NCI-H2107 treated with DMSO at 0.1 percent for 48 hours (cell line): ENCODE results near the gene ISLR.

Source experiments
- DNase-seq: peaks from one replicate; lab custom pipeline; 2025; ENCODE audit not compliant: unreplicated experiment; lab: John Stamatoyannopoulos, UW

The ISLR gene

DNA sequence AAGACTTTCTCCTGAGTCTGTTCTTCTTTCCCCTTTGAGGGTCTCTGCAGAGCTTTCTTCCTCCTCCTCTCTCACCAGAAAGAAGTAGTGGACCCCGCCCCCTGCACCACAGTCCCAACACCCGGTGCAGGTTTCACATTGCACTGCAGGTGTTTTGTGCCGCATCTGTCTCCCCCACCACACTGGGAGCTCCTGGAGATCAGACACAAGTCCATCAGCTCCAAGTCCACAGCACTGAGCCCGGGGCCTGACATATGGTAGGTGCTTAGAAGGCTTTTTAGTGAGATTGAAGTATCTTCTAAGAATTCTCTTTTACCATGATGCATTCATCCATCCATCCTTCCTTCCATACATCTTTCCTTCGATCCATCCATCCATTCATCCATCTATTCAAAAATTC lies 19.2 kb downstream of the ISLR start:
- DNase-seq: no peak

DNA sequence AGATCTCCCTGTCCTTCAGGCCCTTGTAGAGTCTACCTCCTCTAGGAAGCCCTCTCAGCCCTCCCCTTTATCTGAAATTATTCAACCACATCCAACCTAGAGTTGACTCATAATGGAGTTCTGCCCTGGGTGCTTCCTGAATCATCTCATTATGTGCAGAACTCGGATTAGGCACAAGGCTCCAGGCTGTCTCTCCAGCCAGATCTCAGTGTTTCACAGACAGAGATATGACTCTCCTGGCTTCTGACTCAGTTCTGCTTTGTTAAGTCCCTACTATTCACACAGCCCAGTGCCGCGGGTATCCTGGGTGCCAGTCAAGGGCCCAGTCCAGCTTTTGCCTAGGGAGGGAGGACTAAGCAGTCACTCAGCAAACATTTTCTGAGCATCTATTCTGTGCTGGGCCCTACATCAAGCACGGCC lies 19.8 kb downstream of the ISLR start:
- no peak for DNase-seq

GRCh38 chr15:74193905-74194304 lies 20.4 kb downstream of the ISLR start:
- DNase-seq: no peak

DNA sequence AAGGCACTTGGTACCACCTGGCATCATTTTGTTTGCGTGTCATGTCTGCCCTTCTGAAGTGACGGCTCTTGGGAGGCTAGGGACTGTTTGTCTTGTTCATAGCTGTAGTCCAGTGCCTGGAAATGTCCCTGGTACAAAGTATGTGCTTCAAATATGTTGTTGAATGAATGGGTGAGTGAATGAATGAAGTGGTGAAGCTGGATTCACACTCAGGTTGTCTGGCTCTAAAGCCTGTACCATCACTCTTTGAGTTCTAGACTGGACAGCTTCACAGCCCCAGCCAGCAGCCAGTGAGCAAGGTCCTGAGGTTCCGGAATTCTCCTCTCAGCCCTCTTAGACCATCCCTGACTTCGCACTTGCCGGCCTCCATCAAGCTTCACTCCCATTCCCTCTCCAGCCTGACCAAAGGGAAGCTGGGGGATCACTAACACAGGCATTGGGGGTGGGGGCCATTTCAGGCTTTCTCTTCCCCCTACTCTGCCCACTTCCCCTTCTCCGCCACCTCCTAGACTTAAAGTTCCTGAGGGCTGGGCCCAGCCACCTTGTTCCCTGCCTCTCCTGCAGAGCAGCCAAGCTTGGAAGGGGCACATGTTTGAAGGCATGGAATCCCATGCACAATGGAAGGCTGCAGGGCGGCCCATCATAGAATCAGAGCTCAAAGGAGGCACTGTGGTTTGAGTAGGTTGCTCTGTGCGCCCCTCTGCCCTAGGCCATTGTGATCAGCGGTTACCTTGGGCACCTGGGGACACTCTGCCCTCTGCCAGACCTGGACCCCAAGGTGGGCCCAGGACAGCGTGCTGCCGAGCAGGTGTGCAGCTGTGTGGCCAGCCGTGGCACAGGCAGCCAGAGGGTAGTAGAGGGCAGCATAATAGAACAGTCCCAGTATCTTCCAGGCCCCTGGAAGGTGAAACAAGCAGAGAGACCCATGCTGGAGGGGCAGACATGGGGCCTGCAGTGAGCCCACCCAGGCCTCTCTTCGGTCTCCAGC lies 21.4 kb downstream of the ISLR start:
- DNase-seq: no peak

DNA sequence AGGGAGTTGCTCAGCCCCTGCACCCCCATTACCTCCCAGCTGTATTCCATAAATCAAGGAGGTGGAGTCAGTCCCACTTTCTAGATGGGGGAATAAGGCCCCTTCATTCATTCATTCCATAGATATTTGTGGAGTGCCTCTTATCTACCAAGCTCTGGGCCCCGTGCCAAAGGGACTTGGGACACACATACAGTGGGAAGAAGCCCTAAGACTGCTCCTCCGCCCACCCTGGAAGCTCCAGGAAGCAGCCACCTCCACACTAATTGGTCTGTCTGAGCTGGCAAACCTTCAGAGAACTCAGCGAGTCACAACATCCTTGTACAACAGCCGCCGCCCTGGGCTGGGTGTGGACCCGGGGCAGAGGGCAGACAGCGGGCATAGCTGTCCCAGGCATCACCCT lies 22.7 kb downstream of the ISLR start:
- no peak for DNase-seq

DNA sequence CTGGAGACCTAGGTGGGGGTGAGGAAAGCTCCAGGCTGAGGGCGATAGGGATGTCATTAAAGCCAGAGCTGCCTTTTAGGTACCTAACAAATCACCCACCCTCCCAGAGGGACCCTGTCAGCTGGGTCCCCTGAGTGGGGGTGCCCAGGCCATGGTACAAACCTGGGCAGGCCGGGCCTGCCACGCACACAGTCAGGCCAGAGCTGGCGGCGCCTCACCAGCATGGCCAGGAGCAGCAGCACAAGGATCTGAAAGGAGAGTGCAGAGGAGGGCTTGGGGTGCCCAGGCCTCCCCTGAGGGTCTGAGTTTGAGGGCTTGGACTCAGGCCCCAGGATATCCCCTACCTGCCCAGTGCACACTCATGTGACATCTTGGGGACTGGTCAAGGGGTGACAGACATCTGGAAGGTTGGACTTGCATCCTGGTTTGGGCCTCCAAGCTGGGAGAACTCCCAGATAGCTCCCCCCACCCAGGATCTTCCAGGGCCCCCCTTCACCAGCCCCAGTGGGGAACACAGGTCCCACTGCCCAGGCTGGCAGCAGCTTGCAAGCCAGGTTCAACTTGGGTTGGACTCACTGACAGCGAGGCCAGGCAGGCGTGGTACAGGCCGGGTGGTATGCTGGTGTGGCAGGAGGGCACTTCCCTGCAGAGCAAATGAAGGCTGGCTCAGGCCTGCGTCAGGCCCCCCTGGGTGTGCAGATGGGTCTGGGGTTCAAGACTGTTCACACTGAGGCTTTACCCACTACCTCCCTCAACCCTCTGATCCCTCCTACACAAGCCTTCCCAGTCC lies 23.9 kb downstream of the ISLR start:
- no peak for DNase-seq

DNA sequence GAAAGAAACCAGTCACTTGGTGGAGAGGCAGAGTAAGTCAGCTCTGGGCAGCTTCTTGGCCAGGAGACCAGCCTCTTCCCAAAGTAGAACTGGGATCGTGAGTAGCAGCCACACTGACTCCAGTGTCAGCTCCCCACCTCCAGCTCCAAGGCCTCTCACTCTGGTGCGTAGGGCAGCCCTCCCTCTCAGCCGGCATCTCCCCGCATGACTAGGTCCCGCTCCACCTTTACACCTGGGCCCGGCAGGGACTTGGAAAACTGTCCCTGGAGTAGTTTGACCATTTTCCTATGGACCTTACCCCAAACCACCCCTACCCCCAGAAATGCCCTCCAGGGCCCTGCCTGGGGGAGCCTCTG lies 25.8 kb downstream of the ISLR start:
- no peak for DNase-seq

GRCh38 chr15:74200412-74200815 lies 26.9 kb downstream of the ISLR start:
- DNase-seq: no peak

DNA sequence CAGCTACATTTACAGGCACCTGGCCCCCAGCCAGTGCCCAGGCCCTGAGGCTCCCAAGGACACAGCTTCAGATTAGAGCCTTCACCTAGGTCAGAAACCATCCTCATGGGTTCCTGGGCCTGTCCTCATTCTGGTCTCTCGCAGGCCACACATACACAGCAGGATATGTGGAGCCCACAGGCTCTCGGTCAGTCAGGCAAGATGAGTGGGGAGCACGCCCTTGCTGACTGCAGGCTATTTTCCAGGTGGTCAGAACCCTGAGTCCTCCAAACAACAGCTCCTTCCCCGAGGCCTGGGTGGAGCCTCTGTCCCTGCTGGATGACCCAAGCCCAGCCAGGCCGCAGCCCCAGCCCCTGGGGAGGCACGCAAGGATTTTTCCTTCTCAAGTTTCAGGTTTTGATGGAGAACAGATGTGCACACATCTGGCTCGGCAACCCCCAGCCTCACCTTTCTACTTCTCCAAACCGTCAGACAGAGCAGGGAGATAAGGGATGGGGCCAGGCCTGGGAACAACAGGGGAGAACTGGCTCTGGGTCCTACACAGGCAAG lies 27.4 kb downstream of the ISLR start:
- no peak for DNase-seq

DNA sequence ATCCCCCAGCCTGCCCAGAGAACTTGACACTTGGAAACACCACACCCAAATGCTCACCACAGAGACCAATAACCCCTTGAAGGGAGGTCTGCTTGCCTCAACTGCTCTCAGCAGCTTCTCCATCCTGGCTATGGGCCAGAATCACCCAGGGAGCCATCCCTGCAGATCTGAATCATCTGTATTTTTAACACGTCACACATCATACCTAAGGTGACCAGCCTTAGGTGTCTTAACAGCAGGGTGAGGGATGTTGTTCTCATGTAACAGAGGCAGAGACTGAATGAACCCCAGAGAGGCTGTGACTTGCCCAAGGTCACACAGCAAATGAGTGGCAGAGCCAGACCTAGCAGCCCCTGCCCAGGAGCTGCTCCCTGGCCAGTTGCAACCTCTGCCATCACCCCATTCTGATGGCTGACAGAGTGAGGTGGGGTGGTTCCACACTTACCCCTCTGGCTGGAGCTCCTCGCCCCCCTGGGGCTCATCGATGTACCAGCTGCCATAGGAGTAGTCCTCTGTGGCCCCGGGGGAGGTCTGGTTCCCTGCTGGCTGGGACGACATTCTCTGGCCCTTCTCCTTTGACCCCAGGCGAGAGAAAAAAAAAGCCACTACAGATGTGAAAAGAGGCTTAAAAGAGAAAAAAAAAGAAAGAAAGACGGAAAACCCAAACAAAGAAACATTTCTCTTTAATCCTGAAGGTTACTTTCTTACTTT lies 28.4 kb downstream of the ISLR start:
- DNase-seq: no peak

DNA sequence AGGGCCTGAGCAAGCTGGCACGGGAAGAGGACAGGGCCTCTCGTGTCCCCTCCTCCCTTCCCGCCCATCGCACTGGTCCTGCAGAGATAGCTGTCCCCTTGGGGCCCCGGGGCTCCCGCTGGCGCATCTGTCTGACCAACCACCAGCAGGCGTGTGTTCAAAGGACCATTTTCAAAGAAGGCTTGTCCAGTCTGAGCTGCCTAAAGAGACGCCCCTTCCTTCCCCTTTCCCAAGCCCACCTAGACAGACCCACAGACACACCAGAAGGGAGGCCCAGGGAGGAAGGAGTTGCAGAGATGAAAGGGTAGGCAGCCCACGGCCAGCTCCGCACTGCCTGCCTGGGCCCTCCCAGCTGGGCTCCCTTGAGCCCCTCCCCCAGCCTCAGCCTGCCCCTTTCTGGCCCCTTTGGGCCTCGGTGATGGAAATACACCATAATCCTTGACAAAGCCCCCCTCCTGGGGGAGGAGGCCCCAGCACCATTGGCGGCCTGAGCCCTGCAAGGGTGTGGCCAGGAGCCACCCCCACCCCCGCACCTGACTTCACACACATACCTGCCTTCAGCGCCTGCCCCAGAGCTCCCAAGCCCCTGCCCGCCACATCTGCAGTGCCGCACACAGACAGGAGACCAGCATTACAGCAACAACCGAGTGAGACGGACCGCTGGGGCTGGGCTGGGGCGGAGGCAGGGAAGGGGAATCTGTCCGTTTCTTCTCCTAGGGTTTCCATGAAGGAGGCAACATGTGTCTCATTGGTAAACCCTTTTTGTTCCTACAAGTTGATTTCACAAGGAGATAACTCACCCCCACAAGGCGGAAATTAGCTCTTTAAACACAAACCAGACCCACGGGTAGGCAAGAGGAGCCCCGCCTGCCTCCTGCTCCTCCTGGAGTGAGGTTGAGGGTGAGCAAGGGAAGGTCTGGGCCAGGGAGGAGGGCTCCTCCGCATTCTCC lies 29.2 kb downstream of the ISLR start, which contains the start of gene STRA6:
Gene STRA6, minus strand, starts transcription at position 336 of the 950 bp plus-strand sequence. CDS start 520 bp downstream, outside the sequence.
- DNase-seq: peak; percentile 52

- DNase-seq: peak; percentile 20
These were observed 30.5 kb downstream of the ISLR start for GRCh38 chr15:74203914-74204431.

- no peak for DNase-seq
These were observed 32.1 kb downstream of the ISLR start for GRCh38 chr15:74205582-74205947.

DNA sequence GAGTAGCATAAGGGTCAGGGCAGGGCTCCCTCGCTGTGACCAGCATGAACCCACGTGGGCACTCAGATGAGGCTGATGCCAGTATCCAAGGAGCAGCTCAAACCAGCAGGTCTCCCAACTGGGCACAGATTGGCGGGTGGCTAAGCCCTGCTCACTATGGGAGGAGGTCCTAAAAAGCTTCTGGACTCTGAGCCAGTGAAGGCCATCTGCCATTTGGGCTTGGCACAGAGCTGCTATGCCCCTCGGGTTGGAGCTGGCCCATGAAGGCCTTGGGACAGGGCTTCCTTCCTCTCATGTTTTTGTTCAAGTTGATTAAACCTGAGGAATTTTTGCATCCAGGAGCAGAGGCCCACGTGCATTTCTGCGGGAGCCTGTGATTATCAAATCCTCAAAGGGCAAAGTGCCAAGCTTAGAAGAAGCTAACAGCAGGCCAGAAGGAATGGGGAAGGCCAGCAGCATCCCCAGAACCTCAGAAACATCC lies 33.3 kb downstream of the ISLR start:
- DNase-seq: no peak

GRCh38 chr15:74207652-74208440 lies 34.3 kb downstream of the ISLR start:
- DNase-seq: no peak

- no peak for DNase-seq
These were observed 35.0 kb downstream of the ISLR start for GRCh38 chr15:74208496-74208895.

GRCh38 chr15:74208901-74209559 lies 35.5 kb downstream of the ISLR start:
- peak; percentile 64 for DNase-seq

- DNase-seq: no peak
These were observed 36.0 kb downstream of the ISLR start for GRCh38 chr15:74209560-74209958.
